SHP77 (cell line): ENCODE measurements around the gene TNIK.

Source experiments
- DNase-seq, 2 experiments: peaks; one replicate each; lab custom pipeline; 2025; lab: John Stamatoyannopoulos, UW

TNIK gene

DNA sequence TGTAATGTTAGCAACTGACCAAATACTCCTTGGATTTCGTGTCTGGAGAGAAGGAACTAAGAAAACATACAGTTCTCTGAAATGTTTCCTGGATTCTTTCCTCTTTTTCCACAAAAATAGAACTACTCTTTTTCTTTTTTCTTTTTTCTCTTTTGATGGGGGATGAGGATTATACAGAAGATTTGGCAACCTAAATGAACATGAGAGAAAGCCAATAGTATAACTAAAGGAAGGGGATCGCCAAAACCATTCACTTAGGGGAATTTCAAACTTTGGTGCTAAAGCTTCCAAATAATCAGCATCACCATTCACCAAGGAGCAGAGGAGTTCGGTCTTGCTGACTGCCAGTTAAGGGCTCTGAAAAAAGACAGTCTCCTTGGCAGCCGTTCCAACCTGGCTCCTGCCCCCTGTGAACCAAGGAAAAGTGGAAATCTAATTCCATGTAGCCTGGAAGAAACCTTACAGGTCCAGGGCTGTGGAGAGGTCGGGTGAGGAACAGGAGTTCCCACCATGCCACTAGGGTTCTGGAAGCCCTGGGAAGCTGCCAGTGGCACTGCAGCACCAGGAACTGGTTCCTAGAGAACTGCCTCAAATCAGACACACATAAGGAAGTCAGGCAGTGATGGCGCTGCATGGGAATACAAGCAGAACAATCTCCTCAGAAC is 176.9 kb downstream of the TNIK start:
- no peak for DNase-seq

DNA sequence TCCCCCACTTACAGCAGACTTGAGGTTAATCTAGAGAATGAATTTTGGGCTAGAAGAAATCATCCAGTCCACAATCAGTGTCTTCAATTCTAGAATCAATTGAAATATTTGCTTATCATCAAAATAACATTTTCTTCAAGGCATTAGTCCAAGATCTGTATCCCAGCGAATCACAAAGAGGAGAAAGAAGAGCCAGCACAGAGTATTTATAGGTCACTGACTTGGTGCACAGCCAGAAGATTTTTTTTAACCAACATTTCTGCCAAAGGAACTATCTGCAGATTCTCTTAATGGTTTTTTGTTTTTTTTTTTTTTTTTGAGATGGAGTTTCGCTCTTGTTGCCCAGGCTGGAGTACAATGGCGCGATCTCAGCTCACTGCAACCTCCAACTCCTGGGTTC is 178.2 kb downstream of the TNIK start:
- no peak for DNase-seq

DNA sequence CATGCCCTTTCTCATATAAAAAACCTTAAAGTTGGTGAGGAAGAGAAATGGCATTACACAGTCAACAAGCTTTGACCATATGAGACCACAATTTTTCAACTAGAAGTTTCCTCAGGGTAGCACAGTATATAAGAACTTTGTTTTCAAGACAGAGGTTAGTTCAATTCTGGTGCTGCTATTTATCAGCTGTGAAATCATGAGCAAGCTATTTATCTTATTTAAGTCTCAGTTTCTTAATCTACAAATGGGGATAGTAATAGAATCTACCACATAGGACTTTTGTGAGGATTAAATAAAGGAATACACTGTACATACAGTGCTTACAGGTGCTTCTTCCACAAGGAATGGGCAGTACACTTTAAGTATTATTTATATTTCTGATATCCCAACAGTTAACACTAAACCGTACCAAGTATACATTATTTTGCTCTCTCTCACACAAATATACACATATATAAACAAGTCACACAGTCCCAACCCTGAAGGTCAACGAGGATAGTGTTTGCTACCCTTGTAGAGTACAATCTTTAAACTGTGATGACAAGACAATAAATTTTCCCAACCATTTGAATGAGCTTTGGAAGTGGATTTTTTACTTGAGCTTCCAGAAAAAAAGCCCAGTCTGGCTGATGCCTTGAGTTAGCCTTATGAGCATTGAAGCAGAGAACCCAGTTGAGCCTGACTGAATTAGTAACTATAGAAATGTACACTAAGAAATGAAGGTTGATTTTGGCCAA is 178.8 kb downstream of the TNIK start:
- no peak for DNase-seq

DNA sequence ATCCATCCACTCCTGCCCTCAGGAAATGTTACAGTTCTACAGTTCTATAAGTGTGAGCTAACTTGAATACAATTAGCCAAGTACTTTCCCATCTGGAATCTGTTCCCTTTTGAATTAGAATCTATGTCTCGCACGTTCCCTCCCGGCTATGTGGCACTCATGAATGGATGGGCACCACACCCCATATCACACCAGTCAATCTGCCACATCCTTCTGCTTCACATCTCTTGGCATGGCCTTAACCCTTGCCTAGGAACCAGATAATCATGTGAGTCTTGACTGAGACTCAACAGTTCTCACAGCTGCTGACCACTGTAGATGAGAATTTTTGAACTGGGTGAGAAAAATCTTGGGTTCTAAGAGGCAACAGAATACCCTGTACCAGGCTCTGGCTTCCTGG is 180.2 kb downstream of the TNIK start:
- no peak for DNase-seq

DNA sequence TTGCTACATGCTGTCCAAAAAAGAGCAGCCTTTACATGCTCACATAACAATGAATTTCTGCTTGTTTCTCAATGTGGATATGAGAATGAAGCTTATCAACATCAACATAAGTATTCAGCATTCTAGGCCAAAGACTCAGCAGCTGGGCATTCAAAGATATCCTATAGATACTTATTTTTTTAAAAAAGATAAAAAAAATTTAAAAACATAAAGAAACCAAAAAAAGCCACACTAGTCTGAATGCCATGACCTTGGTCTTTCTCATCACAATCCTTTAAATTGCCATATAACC is 182.0 kb downstream of the TNIK start:
- no peak for DNase-seq

DNA sequence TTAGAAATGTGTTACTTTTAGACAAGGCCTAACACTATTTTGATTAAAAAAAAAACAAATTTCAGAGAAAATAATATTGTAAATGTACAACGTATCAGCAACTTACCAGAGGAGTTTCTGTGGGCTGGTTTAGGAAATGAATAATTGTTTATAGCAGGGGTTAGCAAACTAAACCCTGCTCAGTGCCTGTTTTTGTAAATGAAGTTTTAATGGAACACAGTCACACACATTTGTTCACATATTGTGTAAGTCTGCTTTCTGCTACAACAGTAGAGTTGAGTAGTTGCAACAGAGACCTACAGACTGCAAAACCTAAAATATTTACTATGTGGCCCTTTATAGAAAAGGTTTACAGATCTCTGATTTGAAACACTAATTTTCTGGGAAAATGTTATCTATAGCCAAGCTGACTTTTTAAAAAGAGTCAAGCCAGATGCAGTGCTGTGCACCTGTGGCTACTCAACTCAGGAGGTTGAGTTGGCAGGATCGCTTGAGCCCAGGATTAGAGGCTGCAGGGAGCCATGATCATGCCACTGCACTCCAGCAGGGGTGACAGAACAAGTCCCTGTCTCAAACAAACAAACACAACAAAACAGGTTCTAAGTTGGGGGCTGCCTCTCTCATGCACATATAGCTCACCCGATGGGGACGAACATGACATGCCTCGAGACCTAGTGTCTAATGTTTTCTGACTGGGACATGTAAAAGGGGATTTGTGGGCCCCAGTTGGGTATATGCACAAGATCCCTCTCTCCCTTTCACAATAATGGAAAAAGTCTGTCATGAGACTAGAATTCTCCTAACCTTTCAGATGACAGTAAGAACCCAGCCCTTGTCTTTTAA is 182.5 kb downstream of the TNIK start:
- no peak for DNase-seq

DNA sequence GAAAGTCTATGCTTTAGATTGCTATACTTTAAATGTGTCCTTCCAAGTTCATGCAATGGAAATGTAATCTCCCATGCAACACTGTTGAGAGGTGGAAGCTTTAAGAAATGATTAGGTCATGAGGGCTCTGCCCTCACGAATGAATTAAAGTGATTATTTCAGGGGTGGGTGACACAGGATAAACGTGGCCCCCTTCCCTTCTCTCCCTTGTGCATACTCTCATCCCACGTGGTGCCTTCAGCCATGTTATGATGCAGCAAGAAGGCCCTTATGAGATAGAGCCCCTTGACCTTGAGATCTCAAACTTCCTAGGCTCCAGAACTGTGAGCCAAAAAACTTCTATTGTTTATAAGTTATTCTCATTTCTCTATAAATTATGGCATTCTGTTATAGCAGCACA is 183.3 kb downstream of the TNIK start:
- DNase-seq = no peak

DNA sequence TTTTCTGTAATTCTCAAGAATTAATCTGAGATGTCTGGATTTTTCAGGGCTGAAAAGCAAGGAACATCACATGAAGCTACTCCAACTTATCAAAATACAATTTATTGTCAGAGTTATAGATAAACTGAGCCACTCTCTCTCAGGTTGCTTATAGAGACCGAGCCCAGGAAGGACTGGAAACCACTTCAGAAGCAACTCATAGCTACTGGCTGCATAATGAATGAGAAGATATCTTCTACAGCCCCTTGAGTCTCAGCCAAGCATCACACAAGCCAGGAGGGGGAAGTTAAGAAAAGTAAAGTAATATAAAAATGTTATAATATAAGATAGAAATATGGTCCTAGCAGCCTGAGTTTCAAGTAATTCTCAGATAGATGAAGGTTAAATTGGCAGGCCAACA is 186.0 kb downstream of the TNIK start:
- no peak for DNase-seq

DNA sequence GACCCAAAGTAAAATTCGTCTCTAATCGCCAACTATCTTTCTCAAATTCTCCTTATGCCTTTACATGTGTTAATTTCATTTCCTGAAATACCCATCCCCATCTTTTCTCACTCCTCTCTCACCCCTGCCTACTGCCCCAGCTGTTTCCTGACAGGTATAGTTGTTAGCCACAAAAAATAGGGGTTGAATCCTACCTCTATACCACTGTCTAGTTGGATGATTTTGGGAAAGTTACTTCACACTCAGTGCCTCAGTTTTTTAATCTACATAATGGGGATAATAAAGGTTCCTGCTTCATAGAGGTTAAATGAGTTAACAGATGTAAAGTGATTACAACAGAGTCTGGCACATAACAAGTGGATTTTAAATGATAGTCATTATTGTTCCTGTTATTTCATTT is 189.7 kb downstream of the TNIK start:
- DNase-seq = no peak

DNA sequence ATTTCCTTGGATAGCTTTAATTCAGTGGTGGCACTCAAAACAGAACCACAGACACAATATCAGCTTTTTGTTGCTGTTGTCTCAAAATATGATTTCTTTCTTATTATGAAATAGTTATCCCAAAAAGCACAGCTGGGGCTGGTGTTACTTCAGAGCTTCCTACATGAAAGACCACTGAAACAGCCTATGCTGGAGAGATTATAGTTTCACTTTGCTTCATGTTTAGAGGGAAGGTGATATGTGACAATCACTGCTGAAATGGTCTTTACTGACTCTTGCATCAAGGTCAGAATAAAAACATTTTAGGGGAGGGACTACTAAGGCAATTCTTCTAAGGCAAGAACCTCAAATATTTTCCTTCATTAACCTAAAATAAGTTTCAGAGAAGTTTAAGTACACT is 190.7 kb downstream of the TNIK start:
- DNase-seq = no peak

DNA sequence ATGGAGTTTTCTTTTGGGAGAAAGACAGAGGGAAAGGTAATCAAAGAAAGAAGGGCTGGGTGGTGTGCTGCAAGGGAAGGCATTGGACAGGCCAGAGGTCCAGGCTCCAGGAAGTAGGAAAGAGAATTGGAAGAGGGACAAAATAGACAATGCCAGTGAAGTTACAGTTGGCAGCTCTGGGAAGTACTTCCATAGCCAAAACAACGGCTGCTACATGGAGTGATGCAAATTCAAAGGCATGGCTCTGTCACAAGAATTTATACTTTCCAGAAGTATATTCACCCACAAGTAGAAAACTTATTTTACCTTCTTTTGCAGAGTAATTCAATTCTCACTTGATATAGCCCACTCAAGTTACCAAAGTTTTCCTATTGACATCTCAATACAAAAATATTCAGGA is 191.5 kb downstream of the TNIK start:
- DNase-seq = no peak

DNA sequence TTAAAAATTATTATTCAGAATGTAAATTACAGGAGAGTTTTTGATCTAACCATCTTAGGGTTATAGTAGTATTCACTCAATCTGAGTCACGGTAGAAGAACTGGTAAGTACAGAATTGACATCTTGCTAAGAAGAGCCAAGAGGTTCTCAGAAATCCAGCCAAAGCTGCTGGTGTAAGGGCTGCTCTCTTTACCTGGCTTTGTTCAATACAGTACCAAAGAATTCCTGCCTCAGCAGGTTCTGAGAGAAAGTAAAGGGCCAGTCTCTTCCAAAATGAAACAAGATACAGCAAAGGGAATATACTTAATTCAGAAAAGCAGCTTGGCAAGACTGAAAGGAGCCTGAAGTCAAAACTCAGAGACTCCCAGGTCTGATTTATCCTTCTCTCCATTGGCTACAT is 193.1 kb downstream of the TNIK start:
- DNase-seq = no peak

DNA sequence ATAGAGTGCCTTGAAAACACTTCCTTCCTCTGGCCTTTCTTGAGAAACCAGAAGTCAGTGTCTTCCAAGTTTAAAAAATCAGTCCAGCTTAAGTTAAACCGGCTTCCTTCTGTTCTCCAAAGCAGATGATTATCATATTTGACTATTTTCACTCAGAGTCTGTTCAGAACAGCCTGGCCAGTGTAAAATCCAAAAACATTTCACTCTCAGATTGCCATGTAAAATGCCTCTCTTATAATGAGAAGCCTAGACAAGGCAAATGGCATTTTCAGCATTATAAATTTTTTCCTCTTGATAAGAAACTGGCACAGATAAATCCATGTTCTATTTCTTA is 193.5 kb downstream of the TNIK start:
- no peak for DNase-seq

DNA sequence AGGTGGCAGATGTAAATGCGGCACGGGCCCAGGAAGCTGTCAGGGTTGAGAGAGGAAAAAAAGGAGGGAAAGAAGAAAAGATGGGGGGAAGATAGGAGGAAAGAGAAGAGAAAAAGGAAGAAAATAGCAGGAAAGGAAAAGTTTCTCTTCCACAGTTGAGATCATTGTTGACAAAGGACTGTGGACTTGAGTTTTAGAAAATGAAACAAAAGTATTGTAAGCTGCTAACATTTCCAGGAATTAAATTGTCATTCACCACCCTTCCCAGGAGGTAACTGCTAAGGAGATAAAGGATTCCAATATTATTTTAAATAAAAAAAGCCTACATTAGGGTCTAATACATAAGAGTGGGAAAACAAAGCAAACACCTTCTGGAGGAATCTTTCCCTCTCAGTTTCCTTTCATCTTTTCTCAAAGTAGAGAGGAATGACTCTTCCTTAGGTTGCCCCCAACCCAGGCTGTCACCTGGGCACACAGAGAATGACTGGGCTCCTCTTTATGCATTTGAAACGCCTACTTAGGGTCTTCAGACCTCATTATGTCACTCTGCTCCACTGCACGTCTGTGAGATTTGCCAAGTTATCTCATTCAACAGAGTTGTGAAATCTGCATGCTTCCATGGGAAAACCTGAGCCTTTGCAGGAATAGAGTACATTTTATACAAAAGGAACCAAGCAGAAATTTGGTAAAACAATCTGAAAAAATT is 194.0 kb downstream of the TNIK start:
- no peak for DNase-seq

DNA sequence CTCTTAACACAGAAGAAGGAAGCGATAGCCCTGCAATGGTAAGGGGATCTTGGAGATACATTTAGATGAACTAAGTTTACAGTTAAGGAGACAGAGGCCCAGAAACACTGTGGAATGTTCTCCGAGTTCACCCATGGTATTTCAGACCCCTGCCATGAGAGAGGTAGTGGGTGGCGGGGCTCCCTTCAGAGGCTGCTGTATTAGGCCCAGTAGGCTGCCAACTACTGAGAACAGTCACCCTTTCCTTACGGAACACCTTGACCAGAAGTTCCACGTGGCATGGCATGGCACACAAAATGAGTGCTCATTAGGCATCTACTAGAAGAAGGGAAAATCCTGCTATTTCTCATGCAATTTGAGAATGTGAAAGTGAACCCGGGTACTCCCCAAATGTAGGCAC is 195.4 kb downstream of the TNIK start:
- DNase-seq = no peak

DNA sequence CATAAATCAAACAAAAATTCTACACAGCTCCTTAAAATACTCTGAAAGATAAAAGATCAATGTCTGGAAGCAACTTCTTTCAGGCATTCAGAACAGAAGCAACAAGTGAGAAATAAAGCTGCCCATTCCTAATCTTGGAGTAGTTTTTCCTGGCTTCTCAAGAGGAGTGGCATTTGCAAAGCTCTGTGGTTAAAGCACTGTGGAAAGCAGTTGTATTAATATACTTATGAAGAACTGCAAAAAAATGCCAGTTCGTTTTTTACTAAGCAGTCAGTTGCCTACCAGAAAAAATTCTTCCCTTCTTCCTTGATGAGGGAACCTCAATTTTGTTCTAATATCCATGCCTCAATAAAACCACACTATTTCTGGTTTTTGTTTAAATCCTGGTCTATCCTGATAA is 197.8 kb downstream of the TNIK start:
- no peak for DNase-seq

DNA sequence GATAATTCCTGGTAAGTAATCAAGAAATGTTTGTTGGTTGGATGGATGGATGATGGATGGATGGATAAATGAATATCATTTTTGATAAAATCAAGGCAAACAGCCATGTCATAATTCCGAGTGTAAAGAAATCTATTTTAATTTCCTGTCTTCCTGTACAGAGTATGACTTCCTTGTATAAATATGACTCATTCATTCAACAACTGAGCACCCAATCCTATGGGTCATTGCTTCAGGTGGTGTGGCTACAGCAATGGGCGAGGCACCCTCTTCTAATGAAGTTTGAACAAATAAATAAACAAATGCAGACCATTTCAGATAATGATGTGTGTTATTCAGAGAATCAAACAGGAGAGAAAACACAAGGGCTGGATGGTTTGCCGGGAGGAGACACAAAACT is 198.7 kb downstream of the TNIK start:
- DNase-seq = no peak

DNA sequence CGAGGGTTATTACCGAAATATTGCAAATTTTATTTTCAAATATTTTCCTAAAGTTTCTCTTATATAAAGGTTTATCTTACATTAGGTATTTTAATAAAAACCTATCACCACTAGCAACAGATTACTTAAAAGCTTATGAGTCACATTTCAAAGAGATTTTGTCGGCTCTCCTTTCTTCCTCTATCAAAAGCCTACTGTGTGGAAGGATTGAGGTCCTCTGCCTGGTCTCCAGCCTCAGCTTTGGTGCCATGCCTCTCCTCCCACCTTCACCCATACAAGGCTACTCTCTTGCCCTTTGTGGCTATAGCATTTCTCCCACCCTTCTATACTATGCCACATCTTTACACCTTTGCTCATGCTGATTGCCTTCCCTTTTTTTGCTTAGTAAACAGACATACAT is 199.3 kb downstream of the TNIK start:
- no peak for DNase-seq

DNA sequence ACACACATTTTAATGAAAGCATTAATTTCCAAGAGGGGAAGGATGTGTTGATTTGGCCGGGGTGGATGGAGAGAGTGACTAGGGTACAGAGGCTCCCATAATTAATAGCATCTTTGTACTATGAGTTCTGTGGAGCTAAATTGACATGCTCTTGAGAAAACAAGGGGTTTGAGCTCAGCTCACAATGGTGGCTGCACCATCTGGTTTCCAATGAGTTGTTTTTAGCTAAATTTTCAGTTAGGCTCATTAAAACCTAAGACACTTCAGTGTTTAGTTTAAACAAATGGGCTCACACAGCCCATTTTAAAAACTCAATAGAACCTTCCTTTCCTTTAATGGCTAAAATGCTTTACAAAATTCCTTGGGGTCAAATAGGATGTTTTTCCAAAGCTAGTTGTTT is 199.7 kb downstream of the TNIK start:
- DNase-seq = no peak

DNA sequence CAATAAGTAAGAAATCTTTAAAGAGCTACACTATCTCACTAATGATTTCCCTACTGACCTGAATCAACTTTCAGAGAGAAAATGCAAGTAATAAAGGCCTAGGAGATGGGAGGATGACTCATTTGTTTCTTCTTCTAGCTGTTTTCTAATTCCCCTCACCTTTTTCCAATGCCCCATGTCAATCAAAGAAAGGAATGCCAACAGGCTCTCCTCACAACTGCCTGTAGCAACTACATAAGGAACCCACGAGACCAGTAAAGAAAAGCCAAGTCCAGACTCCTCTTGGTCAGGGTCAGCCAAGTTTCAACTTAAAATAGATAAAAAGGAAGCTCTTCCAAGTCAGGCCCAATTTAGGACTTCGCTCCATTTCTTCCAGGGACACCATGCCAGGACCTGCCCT is 201.9 kb downstream of the TNIK start:
- DNase-seq = no peak

DNA sequence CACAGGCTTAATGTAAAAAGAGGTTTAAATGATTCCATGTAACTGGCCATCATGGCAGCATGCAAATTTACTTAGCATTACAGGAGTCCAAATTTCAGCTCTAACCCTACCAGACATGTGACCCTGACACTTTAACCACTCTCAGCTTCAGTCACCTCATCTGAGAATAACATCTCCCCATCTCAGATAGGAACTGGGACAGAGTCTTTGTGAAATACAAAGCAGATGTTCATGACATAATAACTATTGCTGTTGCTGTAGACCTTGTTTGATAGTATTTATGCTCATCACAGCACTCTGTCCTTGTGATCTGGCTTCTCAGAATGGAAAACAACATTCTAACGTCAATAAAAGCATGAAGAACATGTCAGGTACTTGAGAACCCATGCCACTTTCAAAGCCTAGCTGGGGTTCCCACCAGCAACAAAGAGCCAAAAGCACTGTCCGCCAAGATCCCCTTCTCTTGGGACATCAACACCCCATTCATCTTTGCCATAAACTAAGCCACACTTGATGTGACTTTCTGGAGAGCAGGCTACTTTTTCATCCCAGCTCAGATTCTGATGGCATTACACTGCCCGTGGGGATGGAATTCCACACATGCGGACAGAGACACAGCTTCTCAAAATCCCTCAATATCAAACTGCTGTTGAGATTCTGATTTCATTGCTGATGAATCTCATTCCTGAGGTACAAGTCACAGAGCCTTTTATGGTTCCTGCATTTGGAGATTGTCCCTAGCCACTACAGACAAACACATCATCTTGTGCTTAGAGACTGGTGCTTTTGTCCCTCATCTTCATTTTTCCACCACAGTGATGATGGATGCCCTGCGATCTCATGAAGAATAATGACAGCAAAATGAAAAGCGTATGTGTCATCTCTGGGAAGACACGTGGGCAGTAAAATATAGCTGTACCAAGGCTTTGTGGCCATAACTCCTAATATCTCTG is 202.7 kb downstream of the TNIK start:
- no peak for DNase-seq
